Thoracic aorta (tissue), 2 donors: ENCODE data around the gene ZFYVE28. TPM values are rescaled to one million over a fixed set of nuclear protein-coding genes. Genes with fewer than 3 reads are reported as not detected.

Experiments
- ATAC-seq: fragments of 150-250 bp; one replicate; pipeline ENCODE4 v1.8.0; 2017; ENCODE audit warnings: low read depth; ENCODE audit not compliant: insufficient number of reproducible peaks, low FRiP score
- DNase-seq: peaks from one replicate; pipeline ENCODE4 v3.0.0-alpha.2; 2020; ENCODE audit warnings: low spot score
- H3K27ac ChIP-seq, 2 donors: fragments of 200-600 bp; sonication (generic); 1 replicate in 1 of 2; 2 replicates in 1 of 2; pipeline ENCODE4 v1.5.1; 2016; ENCODE audit warnings: mild to moderate bottlenecking in 2 of 2, moderate library complexity in 2 of 2
- H3K27me3 ChIP-seq: fragments of 200-600 bp; sonication (generic); replicated peaks from 2 replicates; pipeline ENCODE4 v1.6.0; 2016; ENCODE audit warnings: mild to moderate bottlenecking; ENCODE audit not compliant: insufficient read depth
- H3K36me3 ChIP-seq: fragments of 200-600 bp; sonication (generic); one replicate; pipeline ENCODE4 v1.5.1; 2016
- H3K4me1 ChIP-seq, 2 donors: fragments of 200-600 bp; sonication (generic); 1 replicate in 1 of 2; 2 replicates in 1 of 2; pipeline versions ENCODE4 v1.5.1 to v1.6.0; 2016; ENCODE audit warnings: low read depth in 2 of 2, mild to moderate bottlenecking in 1 of 2; ENCODE audit not compliant: control insufficient read depth in 1 of 2
- H3K4me3 ChIP-seq: fragments of 200-600 bp; sonication (generic); 2 replicates; pipeline ENCODE4 v1.5.1; 2016; ENCODE audit warnings: mild to moderate bottlenecking
- H3K9me3 ChIP-seq: fragments of 200-600 bp; sonication (generic); 2 replicates; pipeline ENCODE4 v1.5.1; 2016
- total RNA-seq, 2 donors: library from RNA; depleted of rRNA; stranded (reverse); fragments of >200 nt; gene quantifications; one replicate each; pipeline versions ENCODE4 v1.1.0 to v1.2.3, GENCODE V29; 2016
- TF ChIP-seq, protein P1 (sequence below): fragments of 200-600 bp; sonication (generic); IDR thresholded peaks from one replicate; pipeline ENCODE4 v1.5.1; 2019; ENCODE audit warnings: antibody characterized with exemption

The ZFYVE28 gene
- total RNA-seq, 2 donors from 2014 or later, result 11.5 to 20.2 TPM

DNA sequence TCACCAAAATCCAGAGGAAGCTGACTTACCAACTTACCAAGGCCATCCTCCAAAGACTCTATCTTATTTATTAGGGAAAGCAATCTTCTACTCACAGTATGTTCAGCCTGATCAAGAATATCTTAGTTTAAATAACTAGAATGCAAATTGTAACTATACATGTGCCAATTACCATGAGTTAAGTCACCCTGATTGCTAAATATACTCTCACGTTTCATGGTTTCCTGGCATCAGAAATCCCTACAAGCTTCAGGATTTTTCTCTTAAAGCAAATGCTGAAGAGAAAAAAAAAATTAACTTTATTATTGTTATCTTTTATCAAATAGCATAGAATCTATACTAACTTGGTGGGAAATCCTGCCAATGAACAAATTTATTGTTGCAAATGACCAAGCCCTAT is 93.6 kb downstream of the ZFYVE28 start:
- Histone ChIP-seq H3K36me3 (no peaks in the 10 kb centered on the region), H3K27me3 (no peaks in the 10 kb centered on the region), H3K4me1 (no peaks in the 10 kb centered on the region), H3K4me3 (no peak overlapping the region), H3K27ac (no peak overlapping the region), H3K9me3 (peaks cover 17% of the 10 kb centered on the region)
- no peak for ATAC-seq
- no peak for DNase-seq
- TF ChIP-seq, protein P1, sequence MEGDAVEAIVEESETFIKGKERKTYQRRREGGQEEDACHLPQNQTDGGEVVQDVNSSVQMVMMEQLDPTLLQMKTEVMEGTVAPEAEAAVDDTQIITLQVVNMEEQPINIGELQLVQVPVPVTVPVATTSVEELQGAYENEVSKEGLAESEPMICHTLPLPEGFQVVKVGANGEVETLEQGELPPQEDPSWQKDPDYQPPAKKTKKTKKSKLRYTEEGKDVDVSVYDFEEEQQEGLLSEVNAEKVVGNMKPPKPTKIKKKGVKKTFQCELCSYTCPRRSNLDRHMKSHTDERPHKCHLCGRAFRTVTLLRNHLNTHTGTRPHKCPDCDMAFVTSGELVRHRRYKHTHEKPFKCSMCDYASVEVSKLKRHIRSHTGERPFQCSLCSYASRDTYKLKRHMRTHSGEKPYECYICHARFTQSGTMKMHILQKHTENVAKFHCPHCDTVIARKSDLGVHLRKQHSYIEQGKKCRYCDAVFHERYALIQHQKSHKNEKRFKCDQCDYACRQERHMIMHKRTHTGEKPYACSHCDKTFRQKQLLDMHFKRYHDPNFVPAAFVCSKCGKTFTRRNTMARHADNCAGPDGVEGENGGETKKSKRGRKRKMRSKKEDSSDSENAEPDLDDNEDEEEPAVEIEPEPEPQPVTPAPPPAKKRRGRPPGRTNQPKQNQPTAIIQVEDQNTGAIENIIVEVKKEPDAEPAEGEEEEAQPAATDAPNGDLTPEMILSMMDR, result no peak

DNA sequence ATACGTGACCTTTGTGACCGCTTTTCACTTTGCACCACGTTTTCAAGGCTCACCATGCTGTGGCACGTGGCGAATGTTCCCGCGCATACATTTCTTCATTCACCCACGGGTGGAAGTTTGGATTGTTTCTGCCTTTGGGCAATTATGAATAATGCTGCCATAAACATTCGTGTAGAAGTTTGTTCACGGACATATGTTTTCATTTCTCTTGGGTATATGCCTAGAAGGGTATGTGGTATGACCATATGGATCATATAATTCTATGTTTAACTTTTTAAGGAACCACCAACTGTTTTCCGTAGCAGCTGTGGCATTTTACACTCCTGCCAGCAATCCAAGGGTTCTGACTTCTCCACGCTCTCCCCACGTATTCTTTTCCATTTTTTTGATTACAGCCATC is 95.6 kb downstream of the ZFYVE28 start:
- Histone ChIP-seq H3K27me3 (no peaks in the 10 kb centered on the region), H3K9me3 (peaks cover 17% of the 10 kb centered on the region), H3K36me3 (no peaks in the 10 kb centered on the region), H3K4me1 (no peaks in the 10 kb centered on the region), H3K27ac (no peak overlapping the region), H3K4me3 (no peak overlapping the region)
- ATAC-seq (no peak), DNase-seq (no peak)
- TF ChIP-seq, protein P1, result no peak

GRCh38 chr4:2322227-2322626 is 96.2 kb downstream of the ZFYVE28 start:
- no peaks in the 10 kb centered on the region for H3K36me3 ChIP-seq
- no peak overlapping the region for H3K4me3 ChIP-seq
- TF ChIP-seq, protein P1, result no peak
- no peak for ATAC-seq
- no peaks in the 10 kb centered on the region for H3K4me1 ChIP-seq
- no peak overlapping the region for H3K27ac ChIP-seq
- peaks cover 12% of the 10 kb centered on the region for H3K9me3 ChIP-seq
- H3K27me3 ChIP-seq, result no peaks in the 10 kb centered on the region
- DNase-seq, result no peak

- TF ChIP-seq, protein P1, result no peak
- Histone ChIP-seq H3K27ac (no peak overlapping the region), H3K27me3 (no peaks in the 10 kb centered on the region), H3K4me1 (no peaks in the 10 kb centered on the region), H3K4me3 (no peak overlapping the region), H3K36me3 (no peaks in the 10 kb centered on the region), H3K9me3 (peaks cover 8% of the 10 kb centered on the region)
- DNase-seq, result no peak
- no peak for ATAC-seq
Measured at GRCh38 chr4:2321279-2322196, 96.9 kb downstream of the ZFYVE28 start.

DNA sequence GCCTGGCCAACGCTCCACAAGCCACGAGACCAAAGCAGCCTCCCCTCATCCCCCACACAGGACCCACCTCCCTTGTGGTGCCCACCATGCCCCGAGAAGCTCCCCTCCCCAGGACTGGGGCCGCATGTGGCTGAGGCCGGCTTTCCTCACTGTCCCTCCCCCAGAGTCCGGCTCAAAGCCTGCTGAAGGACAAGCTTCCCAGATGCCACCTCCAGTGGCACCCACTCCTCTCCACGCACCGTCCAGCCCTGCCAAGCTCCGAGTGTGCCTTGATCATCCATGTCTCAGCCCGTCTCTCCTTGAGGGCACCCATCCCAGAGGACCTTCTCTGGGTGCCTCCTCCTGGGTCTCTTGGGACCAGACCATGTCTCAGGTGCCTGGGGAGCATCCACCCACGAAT is 97.7 kb downstream of the ZFYVE28 start:
- Histone ChIP-seq H3K27ac (no peak overlapping the region), H3K4me1 (no peaks in the 10 kb centered on the region), H3K36me3 (no peaks in the 10 kb centered on the region), H3K27me3 (no peaks in the 10 kb centered on the region), H3K9me3 (peaks cover 8% of the 10 kb centered on the region), H3K4me3 (no peak overlapping the region)
- no peak for DNase-seq
- TF ChIP-seq, protein P1, result no peak
- ATAC-seq, result no peak
